Aorta (tissue), 5 donors: ENCODE data around the gene HM13. TPM values are rescaled to one million over a fixed set of nuclear protein-coding genes. Genes with fewer than 3 reads are reported as not detected.

Experiments
- ATAC-seq: fragments of 200-7000 bp; cut with Tn5 transposase; one replicate; pipeline ENCODE4 v1.9.1; 2022; ENCODE audit warnings: moderate library complexity; ENCODE audit not compliant: low FRiP score
- DNase-seq, 2 donors: peaks; one replicate each; pipeline ENCODE4 v3.0.0-alpha.2; 2020
- H3K27ac ChIP-seq, 2 donors: one replicate each; pipeline ENCODE4 v1.5.1; 2013; ENCODE audit warnings: low read length in 2 of 2, mild to moderate bottlenecking in 2 of 2, moderate library complexity in 2 of 2, control low read depth in 1 of 2, inconsistent platforms in 1 of 2, low read depth in 1 of 2
- H3K27me3 ChIP-seq, 2 donors: one replicate each; pipeline ENCODE4 v1.6.1; 2013; ENCODE audit warnings: control low read depth in 1 of 2, low read length in 1 of 2, mild to moderate bottlenecking in 1 of 2, moderate library complexity in 1 of 2; ENCODE audit not compliant: insufficient read depth in 2 of 2, control insufficient read depth in 1 of 2
- H3K36me3 ChIP-seq, 2 donors: one replicate each; pipeline ENCODE4 v1.6.1; 2013; ENCODE audit warnings: control low read depth in 1 of 2, low read length in 1 of 2, mild to moderate bottlenecking in 1 of 2; ENCODE audit not compliant: insufficient read depth in 2 of 2, control insufficient read depth in 1 of 2
- H3K4me1 ChIP-seq, 2 donors: one replicate each; pipeline ENCODE4 v1.6.1; 2013; ENCODE audit warnings: low read length in 2 of 2, control low read depth in 1 of 2, mild to moderate bottlenecking in 1 of 2, moderate library complexity in 1 of 2; ENCODE audit not compliant: insufficient read depth in 2 of 2, control insufficient read depth in 1 of 2
- H3K4me3 ChIP-seq, 2 donors: one replicate each; pipeline ENCODE4 v1.5.1; 2013; ENCODE audit warnings: low read length in 2 of 2, control low read depth in 1 of 2, mild to moderate bottlenecking in 1 of 2
- H3K9me3 ChIP-seq: one replicate; pipeline ENCODE4 v1.6.1; 2013; ENCODE audit warnings: mild to moderate bottlenecking, low read length; ENCODE audit not compliant: control insufficient read depth
- WGBS, 2 donors: extraction: QIAGEN DNeasy Blood & Tissue Kit; methylation state at CpG; one replicate each; pipeline ENCODE4 v1.1.7; 2013; 5-methylcytosine and 5-hydroxymethylcytosine counted together
- intact Hi-C, 2 donors: fragments of 100-400 bp; cut with DNase I; formaldehyde crosslinking; loops; one replicate each; pipeline versions ENCODE4 v1.14.2 to v1.15.0; 2022
- polyA plus RNA-seq, 2 donors: library from polyadenylated mRNA; stranded (reverse); fragments of 200-250 nt; gene quantifications; one replicate each; pipeline ENCODE4 v1.2.3, GENCODE V29; 2013
- total RNA-seq, 2 donors: library from RNA; stranded (reverse); fragmentation: NEBNext Ultra II Directional; extraction: Animal tissue kit (Norgen Biotek cat#: 25700); gene quantifications; one replicate each; pipeline ENCODE4 v1.2.1, GENCODE V29; 2021
- donor health status: healthy with polysubstance abuse.
- donor health status: Bipolar disorder and iron deficiency.
- donor health status: DM: no; HTN: no; CAD: no.
- donor health status: DM: no; HTN: no; CAD: no.
- donor health status: DM: yes; HTN: yes; CAD: no.

The HM13 gene
- total and polyA plus RNA-seq, 4 donors, result 41.8 to 139 (median 122) TPM

DNA sequence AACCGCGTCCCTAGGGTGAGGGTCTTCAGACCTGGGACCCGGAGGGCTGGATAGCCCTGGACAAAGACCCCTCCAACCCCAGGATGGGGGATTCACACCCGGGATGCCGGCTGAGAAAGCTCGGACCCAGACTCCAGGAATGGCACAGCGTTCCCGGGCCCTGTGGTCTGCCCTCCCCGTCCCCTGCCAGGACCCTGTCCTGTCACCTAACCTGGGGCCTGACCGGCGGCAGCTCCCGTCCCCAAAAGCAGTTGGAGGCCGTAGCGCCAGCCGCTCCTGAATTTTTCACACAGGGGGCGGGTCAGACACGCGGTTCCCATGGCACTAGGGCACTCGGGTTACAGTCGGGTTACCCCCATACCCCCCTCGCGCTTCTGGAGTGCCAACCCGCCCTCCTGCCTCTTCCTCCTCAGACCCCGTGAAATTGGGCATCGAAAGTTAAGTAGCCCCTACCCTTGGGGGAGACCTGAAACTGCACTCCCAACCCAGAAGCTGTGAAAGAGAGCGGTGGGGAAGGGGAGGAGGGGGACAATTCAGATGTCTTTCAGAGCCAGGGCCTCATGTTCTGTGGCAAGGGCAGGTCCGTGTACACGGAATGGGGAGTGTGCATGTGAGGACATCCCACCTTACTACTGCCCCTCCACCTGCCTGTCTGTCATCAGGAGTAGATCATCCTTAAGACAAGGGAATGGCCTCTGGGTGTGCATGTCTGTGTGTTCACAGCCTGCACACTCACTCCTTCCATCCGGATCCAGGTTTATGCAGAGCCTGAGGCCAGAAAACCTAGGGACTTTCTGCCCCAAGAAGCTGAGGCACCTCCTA, 38.6 kb upstream of the HM13 start:
- H3K4me1 ChIP-seq, result no peaks in the 10 kb centered on the region
- peak; percentile 58 to 77 for DNase-seq
- intact Hi-C loops, result no loop called here
- WGBS, 2 donors, result 3 to 4% methylated on average over 27 to 29 of the region's 29 CpGs
- H3K27me3 ChIP-seq, result no peaks in the 10 kb centered on the region
- H3K36me3 ChIP-seq, result no peaks in the 10 kb centered on the region
- peak overlapping the region in 1 of 2 donors; percentile 49 for H3K27ac ChIP-seq
- no peaks in the 10 kb centered on the region for H3K9me3 ChIP-seq
- H3K4me3 ChIP-seq, result peak overlapping the region; percentile 42 to 56
- ATAC-seq, result peak; percentile 70

DNA sequence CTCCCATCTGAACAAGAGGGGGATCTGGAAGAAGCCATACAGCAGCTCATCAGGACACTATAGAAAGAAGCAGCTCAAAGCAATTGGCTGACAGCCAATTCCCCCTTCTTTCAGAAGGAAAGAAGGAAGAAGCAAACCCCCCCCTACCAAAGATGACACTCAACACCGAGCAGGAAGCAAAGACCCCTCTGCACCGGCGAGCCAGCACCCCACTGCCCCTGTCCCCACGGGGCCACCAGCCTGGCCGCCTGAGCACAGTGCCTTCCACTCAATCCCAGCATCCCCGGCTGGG, 38.0 kb upstream of the HM13 start:
- H3K9me3 ChIP-seq, result no peaks in the 10 kb centered on the region
- no peaks in the 10 kb centered on the region for H3K27me3 ChIP-seq
- H3K27ac ChIP-seq, result no peak overlapping the region
- no peaks in the 10 kb centered on the region for H3K36me3 ChIP-seq
- DNase-seq, result no peak
- intact Hi-C loops, result no loop called here
- no peak for ATAC-seq
- H3K4me3 ChIP-seq, result no peak overlapping the region
- H3K4me1 ChIP-seq, result no peaks in the 10 kb centered on the region
- WGBS, 2 donors, result 91 to 92% methylated on average over 6 of the region's 6 CpGs

DNA sequence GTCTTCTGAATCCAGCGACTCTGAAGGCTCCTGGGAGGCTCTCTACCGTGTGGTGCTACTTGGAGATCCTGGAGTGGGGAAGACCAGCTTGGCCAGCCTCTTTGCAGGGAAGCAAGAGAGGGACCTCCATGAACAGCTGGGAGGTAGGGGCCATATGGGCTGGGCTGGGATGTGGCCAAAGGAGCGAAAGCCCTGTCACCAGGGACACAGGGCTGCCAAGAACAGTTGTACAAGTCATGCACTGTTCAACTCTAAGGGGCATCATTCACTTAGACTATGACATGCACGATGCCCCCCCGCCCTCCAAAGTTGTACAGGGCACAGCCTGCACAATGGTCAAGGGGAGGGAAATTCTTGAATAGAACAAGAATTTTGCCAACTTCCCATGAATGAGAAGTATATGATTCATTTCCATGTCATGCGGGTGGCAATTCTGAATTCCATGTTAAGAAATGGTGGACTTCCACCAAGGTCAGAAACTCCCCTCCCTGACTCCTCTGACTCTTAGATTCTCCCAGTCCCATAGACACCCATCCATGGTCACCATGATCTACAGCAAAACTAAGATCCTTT, 37.5 kb upstream of the HM13 start:
- no peak overlapping the region for H3K4me3 ChIP-seq
- no peaks in the 10 kb centered on the region for H3K9me3 ChIP-seq
- no peaks in the 10 kb centered on the region for H3K36me3 ChIP-seq
- WGBS, 2 donors, result 85 to 88% methylated on average over 6 of the region's 6 CpGs
- intact Hi-C loops, result no loop called here
- DNase-seq (no peak), ATAC-seq (no peak)
- no peaks in the 10 kb centered on the region for H3K4me1 ChIP-seq
- no peaks in the 10 kb centered on the region for H3K27me3 ChIP-seq
- H3K27ac ChIP-seq, result no peak overlapping the region

DNA sequence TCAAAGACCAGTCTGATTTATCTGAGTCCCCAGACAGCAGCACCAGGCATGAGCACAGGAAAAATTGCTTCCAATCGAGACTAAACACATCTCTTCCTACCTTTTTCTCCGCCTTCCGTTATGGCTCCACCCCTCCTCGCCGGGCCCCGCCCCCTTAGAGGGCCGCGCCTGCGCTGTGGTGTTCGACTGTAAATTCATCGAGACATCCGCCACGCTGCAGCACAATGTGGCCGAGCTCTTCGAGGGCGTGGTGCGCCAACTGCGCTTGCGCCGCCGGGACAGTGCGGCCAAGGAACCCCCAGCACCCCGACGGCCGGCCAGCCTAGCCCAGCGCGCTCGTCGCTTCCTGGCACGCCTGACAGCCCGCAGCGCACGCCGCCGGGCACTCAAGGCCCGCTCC, 30.2 kb upstream of the HM13 start:
- ATAC-seq (peak; percentile 11), DNase-seq (peak in 1 of 2 donors; percentile 82)
- H3K9me3 ChIP-seq, result no peaks in the 10 kb centered on the region

DNA sequence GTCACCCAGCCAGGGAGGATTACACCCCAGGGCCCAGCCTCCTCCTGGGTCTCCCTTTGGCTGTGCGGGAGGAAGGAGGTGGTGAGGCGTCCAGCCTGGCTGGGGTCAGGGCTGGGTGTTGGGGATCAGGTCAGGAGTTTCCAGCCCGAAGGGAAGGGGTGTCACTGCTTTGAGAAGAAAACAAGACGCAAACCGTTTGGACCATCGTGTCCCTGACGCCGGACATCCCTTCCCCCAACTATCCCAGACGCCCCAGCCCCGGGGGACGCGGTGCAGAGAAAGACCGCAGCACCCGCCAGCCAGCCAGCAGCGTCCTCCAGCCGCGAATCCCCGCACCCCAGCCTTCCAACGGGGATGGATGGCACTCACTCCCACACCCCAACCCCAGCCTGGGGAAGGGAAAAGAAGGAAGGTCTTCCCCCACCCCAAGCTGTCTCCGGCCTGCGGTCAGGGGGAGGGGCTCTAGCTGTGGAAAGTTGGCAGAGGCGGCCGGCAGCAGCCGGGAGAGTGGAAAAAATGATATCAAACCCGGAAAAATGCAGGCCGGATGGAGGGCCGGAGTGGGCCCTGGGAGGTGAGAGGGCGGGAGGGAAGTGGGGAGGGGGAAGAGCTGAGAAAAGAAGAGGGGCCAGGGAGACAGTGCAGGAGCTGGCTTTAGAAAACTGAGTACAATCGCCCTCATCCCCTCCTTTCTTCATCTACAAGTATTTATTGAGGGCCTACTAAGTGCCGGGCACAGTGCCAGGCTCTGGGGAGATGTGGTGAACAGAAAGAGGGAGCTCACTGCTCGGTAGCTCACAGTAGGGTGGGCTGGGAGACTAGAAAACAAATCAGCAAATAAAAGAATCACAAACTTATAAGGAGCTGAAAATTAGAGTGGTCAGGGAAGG, 28.5 kb upstream of the HM13 start:
- no peaks in the 10 kb centered on the region for H3K36me3 ChIP-seq
- peak overlapping the region; percentile 53 to 89 for H3K27ac ChIP-seq
- peak; percentile 86 to 92 for DNase-seq
- no peaks in the 10 kb centered on the region for H3K27me3 ChIP-seq
- WGBS, 2 donors, result 5 to 7% methylated on average over 31 of the region's 31 CpGs
- peak; percentile 90 for ATAC-seq
- H3K4me3 ChIP-seq, result no peak overlapping the region
- no peaks in the 10 kb centered on the region for H3K9me3 ChIP-seq
- H3K4me1 ChIP-seq, result no peaks in the 10 kb centered on the region
- intact Hi-C loops, result no loop called here

More for the DNA sequence above, 30.2 kb upstream of the HM13 start:
- intact Hi-C loops, result no loop called here
- Histone ChIP-seq H3K27ac (no peak overlapping the region), H3K4me3 (no peak overlapping the region), H3K27me3 (no peaks in the 10 kb centered on the region), H3K4me1 (no peaks in the 10 kb centered on the region), H3K36me3 (no peaks in the 10 kb centered on the region)
- 42 to 53% methylated on average over 36 of the region's 36 CpGs for WGBS, 2 donors

DNA sequence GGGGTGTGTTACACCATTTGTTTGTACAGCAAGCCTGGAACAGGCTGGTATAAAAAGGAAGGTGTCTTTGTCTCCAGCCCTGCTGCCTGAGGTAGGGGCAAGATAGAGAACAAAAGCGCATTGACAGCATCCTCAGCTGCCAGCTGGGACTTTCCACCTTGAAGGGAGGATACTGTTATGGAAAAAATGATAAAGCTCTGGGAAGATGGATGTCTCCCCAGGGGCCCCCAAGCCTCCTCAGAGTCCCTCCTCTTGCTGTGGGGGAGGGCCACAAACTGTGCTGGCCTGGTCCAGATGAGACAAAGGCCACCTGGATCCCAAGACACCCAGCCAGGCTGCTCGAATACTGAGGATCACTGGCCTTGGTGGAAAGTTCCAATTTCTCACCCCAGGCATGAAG, 26.1 kb upstream of the HM13 start:
- Histone ChIP-seq H3K27me3 (no peaks in the 10 kb centered on the region), H3K27ac (no peak overlapping the region), H3K36me3 (no peaks in the 10 kb centered on the region), H3K9me3 (no peaks in the 10 kb centered on the region), H3K4me1 (no peaks in the 10 kb centered on the region), H3K4me3 (no peak overlapping the region)
- intact Hi-C loops, result no loop called here
- ATAC-seq, result no peak
- DNase-seq, result no peak
- 86 to 91% methylated on average over 2 of the region's 2 CpGs for WGBS, 2 donors

DNA sequence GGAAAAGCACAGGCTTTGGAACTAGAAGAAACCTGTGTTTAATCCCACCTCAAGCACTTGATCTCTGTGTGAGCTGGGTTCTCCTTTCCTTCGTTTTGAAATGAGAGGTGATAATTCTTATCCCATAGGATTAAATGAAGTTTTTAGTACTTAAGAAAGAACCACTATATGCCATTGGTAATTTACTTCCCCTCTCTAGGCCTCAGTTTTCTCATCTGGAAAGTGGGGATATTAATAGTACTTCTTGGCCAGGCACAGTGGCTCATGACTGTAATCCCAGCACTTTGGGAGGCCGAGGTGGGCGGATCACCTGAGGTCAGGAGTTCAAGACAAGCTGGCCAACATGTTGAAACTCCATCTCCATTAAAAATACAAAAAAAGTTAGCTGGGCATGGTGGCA, 25.1 kb upstream of the HM13 start:
- Histone ChIP-seq H3K27ac (no peak overlapping the region), H3K4me1 (no peaks in the 10 kb centered on the region), H3K9me3 (no peaks in the 10 kb centered on the region), H3K27me3 (no peaks in the 10 kb centered on the region), H3K4me3 (no peak overlapping the region), H3K36me3 (no peaks in the 10 kb centered on the region)
- WGBS, 2 donors, result 89 to 91% methylated on average over 3 of the region's 3 CpGs
- DNase-seq, result no peak
- ATAC-seq, result no peak
- intact Hi-C loops, result no loop called here

DNA sequence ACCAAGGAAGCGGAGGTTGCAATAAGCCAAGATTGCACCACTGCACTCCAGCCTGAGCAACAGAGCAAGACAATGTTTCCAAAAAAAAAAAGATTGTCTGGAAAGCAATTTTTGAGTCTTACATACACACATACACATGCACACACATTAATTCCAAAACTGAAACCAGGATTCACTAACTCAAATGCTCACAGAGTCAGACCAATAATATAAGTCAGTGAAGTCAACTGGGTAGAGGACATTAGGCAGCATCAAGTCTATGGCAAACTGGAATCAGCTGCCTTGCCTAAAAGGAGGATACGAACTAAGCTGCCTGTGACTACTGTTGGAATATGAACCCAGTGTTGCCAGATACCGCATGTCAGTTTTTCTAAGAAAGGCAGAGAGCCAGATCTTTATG, 23.5 kb upstream of the HM13 start:
- WGBS, 2 donors, result 92 to 94% methylated on average over 3 of the region's 3 CpGs
- no peak for DNase-seq
- intact Hi-C loops, result no loop called here
- no peak overlapping the region for H3K27ac ChIP-seq
- H3K27me3 ChIP-seq, result no peaks in the 10 kb centered on the region
- no peaks in the 10 kb centered on the region for H3K4me1 ChIP-seq
- H3K9me3 ChIP-seq, result no peaks in the 10 kb centered on the region
- H3K4me3 ChIP-seq, result no peak overlapping the region
- no peak for ATAC-seq
- H3K36me3 ChIP-seq, result no peaks in the 10 kb centered on the region
